HTERT RPE-1 (cell line): Measurements from ENCODE around the gene KANSL2.

ENCODE experiments used
- in situ Hi-C: fragments of 300-500 bp; cut with MboI; formaldehyde crosslinking; loops from 4 replicates; pipeline ENCODE4 v1.14.3; 2020; ENCODE audit warnings: low sequenced_read_pairs

KANSL2 gene

DNA sequence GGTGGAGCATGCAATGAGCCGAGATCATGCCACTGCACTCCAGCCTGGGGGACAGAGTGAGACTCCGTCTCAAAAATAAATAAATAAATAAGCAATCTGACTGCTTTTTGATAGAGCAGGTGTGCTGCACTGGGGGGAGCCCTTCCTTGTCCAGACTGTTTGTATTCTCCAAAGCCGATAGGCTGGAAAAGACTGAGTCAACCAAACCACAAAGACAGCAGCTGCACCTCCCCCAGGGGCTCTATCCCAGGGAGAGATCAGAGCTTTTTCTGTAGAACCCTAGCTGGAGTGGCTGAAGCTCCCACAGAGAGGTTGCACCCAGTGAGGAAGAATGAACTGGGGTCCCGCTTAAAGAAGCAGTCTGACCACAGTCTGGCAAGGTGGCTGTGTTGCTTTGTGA, 66.4 kb downstream of the KANSL2 start:
- in situ Hi-C loops: no loop called here

DNA sequence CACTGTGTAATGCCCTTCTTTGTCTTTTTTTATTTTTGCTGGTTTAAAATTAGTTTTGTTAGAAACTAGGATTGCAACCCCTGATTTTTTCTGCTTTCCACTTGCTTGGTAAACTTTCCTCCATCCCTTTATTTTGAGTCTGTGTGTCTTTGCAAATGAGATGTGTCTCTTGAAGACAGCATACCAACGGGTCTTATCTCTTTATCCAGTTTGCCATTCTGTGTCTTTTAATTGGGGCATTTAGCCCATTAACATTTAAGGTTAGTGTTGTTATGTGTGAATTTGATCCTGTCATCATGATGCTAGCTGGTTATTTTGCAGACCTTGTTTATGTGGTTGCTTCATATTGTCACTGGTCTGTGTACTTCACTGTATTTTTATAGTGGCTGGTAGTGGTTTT, 68.7 kb downstream of the KANSL2 start:
- in situ Hi-C loops: no loop called here
